ENCODE measurements around the gene CYYR1. TPM values are rescaled to one million over a fixed set of nuclear protein-coding genes. Genes with fewer than 3 reads are reported as not detected.

Gene CYYR1
- total RNA-seq, 1 donor from 2014 or later, result 88.6 TPM

DNA sequence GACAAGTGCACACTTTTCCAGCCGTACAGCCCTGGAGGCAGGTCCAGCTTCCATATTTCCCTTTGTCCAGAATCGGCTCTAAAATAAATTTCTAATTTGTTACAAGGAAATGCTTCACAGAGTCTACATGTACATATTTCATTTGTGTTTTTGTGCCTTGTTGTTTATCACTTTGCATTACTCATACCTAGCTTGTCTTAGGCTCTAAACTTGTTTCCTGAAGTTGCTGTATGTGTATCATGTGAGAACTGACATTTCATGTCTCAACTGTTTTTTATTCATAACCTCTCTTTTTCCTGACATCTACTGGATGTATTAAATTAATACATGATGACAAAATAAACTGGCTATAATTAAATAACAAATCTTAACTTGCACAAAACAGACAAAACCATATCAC is 7.5 kb downstream of the CYYR1 start:
- TF ChIP-seq, protein P1, sequence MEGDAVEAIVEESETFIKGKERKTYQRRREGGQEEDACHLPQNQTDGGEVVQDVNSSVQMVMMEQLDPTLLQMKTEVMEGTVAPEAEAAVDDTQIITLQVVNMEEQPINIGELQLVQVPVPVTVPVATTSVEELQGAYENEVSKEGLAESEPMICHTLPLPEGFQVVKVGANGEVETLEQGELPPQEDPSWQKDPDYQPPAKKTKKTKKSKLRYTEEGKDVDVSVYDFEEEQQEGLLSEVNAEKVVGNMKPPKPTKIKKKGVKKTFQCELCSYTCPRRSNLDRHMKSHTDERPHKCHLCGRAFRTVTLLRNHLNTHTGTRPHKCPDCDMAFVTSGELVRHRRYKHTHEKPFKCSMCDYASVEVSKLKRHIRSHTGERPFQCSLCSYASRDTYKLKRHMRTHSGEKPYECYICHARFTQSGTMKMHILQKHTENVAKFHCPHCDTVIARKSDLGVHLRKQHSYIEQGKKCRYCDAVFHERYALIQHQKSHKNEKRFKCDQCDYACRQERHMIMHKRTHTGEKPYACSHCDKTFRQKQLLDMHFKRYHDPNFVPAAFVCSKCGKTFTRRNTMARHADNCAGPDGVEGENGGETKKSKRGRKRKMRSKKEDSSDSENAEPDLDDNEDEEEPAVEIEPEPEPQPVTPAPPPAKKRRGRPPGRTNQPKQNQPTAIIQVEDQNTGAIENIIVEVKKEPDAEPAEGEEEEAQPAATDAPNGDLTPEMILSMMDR (IDR thresholded peaks at IDR 0.05; ENCODE audit: unreplicated experiment), result no peak
- Mint-ChIP-seq H3K27ac (ENCODE audit: unreplicated experiment) (peak overlapping the region; percentile 66), H3K27me3 (ENCODE audit: unreplicated experiment) (peaks cover 1% of the 10 kb centered on the region), H3K4me1 (ENCODE audit: unreplicated experiment) (peaks cover 58% of the 10 kb centered on the region), H3K9me3 (ENCODE audit: unreplicated experiment) (no peaks in the 10 kb centered on the region), H3K4me3 (ENCODE audit: unreplicated experiment) (peak overlapping the region; percentile 63), H3K36me3 (ENCODE audit: low read depth, unreplicated experiment) (peaks cover 50% of the 10 kb centered on the region)
- DNase-seq (ENCODE audit: low spot score), result no peak

DNA sequence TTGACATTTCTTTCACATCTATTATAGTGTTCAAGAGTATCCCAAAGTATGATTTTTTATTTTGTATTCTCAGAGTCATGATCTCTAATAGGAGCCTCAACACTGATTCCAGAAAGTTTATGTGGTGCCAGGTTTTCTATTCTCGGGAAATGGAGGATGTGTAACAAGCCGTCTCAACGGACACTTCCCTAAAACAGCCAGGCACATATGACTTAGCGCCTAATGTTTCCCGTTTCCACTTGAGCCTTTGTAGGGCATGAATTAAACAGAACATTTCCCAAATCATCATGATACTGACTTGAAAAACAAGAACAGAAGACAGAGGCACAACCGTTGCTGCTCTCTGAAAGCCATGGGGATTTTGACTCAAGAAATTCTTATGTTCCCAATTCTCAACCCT is 8.0 kb downstream of the CYYR1 start:
- Mint-ChIP-seq H3K27ac (ENCODE audit: unreplicated experiment) (peak overlapping the region; percentile 66), H3K36me3 (ENCODE audit: low read depth, unreplicated experiment) (peaks cover 51% of the 10 kb centered on the region), H3K4me1 (ENCODE audit: unreplicated experiment) (peaks cover 55% of the 10 kb centered on the region), H3K27me3 (ENCODE audit: unreplicated experiment) (peaks cover 1% of the 10 kb centered on the region), H3K4me3 (ENCODE audit: unreplicated experiment) (peak overlapping the region; percentile 63), H3K9me3 (ENCODE audit: unreplicated experiment) (no peaks in the 10 kb centered on the region)
- no peak for DNase-seq (ENCODE audit: low spot score)
- TF ChIP-seq, protein P1 (IDR thresholded peaks at IDR 0.05; ENCODE audit: unreplicated experiment), result no peak

DNA sequence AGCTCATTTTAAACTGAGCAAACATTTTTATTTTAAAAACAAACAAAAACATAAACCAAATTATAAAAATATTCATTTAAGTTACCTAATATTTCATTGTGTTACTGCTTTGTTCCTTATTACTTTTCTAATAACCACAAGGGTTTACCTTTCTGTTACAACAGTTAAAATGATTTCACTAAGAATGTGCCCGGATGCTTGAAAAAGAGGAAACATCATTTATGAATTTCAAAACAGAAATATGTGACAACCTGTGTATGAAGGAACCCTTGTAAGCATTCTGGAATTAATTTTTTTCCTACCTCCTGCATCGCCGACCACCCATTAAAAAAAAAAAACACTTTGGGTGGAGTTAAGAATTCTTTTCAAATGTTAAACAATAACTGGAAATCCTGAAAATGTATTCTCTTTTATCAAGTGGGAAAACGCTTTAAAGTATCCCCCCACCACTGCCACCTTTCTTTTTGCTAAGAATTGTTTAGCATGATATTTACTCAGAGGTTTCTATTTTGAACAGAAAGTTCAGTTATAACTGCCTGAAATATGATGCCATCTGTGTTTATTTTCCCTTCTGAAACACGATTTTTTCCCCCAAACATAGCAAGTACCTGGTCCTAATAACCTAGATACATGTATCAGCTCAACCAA is 9.1 kb downstream of the CYYR1 start:
- DNase-seq (ENCODE audit: low spot score), result no peak
- Mint-ChIP-seq H3K9me3 (ENCODE audit: unreplicated experiment) (no peaks in the 10 kb centered on the region), H3K4me1 (ENCODE audit: unreplicated experiment) (peaks cover 49% of the 10 kb centered on the region), H3K4me3 (ENCODE audit: unreplicated experiment) (peak overlapping the region; percentile 51), H3K27ac (ENCODE audit: unreplicated experiment) (peak overlapping the region; percentile 81), H3K36me3 (ENCODE audit: low read depth, unreplicated experiment) (peaks cover 54% of the 10 kb centered on the region), H3K27me3 (ENCODE audit: unreplicated experiment) (no peaks in the 10 kb centered on the region)
- TF ChIP-seq, protein P1 (IDR thresholded peaks at IDR 0.05; ENCODE audit: unreplicated experiment), result no peak

DNA sequence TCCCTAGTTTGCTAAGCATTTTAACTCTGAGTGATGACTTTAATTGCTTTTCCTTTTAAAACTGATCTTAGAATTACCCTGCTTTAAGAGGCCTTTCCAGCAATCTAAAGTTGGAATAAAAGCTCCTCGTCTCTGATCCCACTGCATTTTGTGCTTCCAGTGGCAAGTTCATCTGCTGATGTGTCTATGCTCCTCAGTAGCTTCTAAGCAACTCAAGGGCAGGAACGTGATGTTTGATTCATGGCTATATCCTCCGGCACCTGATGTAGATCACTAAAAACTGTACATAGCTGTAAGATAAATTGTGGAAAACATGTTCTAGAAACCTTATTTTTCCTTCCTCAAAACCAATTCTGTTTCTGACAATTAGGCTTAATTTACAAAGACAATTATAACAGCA is 12.5 kb downstream of the CYYR1 start:
- no peak for DNase-seq (ENCODE audit: low spot score)
- TF ChIP-seq, protein P1 (IDR thresholded peaks at IDR 0.05; ENCODE audit: unreplicated experiment), result no peak
- Mint-ChIP-seq H3K4me1 (ENCODE audit: unreplicated experiment) (peaks cover 44% of the 10 kb centered on the region), H3K36me3 (ENCODE audit: low read depth, unreplicated experiment) (peaks cover 63% of the 10 kb centered on the region), H3K27me3 (ENCODE audit: unreplicated experiment) (no peaks in the 10 kb centered on the region), H3K9me3 (ENCODE audit: unreplicated experiment) (no peaks in the 10 kb centered on the region), H3K27ac (ENCODE audit: unreplicated experiment) (no peak overlapping the region), H3K4me3 (ENCODE audit: unreplicated experiment) (peak overlapping the region; percentile 74)

DNA sequence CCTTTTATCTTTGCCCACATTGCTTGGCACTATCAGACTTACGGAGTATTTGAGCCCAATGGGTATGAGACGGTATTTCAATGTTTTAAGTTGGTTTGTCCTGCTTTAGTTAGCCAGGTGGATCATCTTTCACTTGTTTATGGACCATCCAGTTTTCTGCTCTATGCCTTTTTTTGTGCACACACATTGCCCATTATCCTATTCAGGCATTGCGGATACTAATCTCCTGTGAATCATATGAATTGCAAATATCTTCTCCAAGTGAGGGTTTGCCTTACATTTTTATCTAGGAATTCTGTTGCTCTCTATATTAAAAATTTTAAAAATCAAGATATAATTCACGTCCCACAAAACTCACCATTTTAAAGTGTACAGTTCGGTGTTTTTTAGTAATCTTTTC is 14.0 kb downstream of the CYYR1 start:
- Mint-ChIP-seq H3K36me3 (ENCODE audit: low read depth, unreplicated experiment) (peaks cover 55% of the 10 kb centered on the region), H3K4me3 (ENCODE audit: unreplicated experiment) (peak overlapping the region; percentile 6), H3K9me3 (ENCODE audit: unreplicated experiment) (no peaks in the 10 kb centered on the region), H3K4me1 (ENCODE audit: unreplicated experiment) (peaks cover 35% of the 10 kb centered on the region), H3K27ac (ENCODE audit: unreplicated experiment) (no peak overlapping the region), H3K27me3 (ENCODE audit: unreplicated experiment) (no peaks in the 10 kb centered on the region)
- TF ChIP-seq, protein P1 (IDR thresholded peaks at IDR 0.05; ENCODE audit: unreplicated experiment), result no peak
- DNase-seq (ENCODE audit: low spot score), result no peak

All from endothelial cell (in vitro differentiated cells).